Brain microvascular endothelial cell (primary cell): ENCODE measurements around the gene ASPSCR1.

ENCODE experiments used
- DNase-seq: peaks from one replicate; pipeline ENCODE4 v3.0.0-alpha.2; 2020
- H3K27ac ChIP-seq: fragments of 250-450 bp; sonication (Bioruptor Pico); 2 replicates; pipeline ENCODE4 v1.5.1; 2020; ENCODE audit warnings: mild to moderate bottlenecking, moderate library complexity
- H3K27me3 ChIP-seq: fragments of 250-450 bp; sonication (Bioruptor Pico); replicated peaks from 2 replicates; pipeline ENCODE4 v1.5.1; 2020; ENCODE audit warnings: mild to moderate bottlenecking
- H3K36me3 ChIP-seq: fragments of 250-450 bp; sonication (Bioruptor Pico); replicated peaks from 2 replicates; pipeline ENCODE4 v1.5.1; 2020; ENCODE audit warnings: mild to moderate bottlenecking
- H3K4me3 ChIP-seq: 2 replicates; pipeline ENCODE4 v1.5.1; 2011; ENCODE audit warnings: low read depth, mild to moderate bottlenecking, control low read depth, low read length, moderate library complexity
- CTCF ChIP-seq: IDR thresholded peaks from 2 replicates; pipeline ENCODE4 v1.5.1; 2011; ENCODE audit warnings: low read depth, mild to moderate bottlenecking, moderate library complexity, low read length, control low read depth, inconsistent platforms; ENCODE audit errors: missing control alignments
- in situ Hi-C: cut with HindIII; loops from 2 replicates; pipeline ENCODE4 v1.10.0; 2017; ENCODE audit warnings: low sequenced_read_pairs, low pct_ligation_motif_present

The ASPSCR1 gene

GRCh38 chr17:82028966-82029365 is 51.5 kb downstream of the ASPSCR1 start:
- Histone ChIP-seq H3K27ac (no peak overlapping the region), H3K36me3 (no peaks in the 10 kb centered on the region), H3K27me3 (no peaks in the 10 kb centered on the region), H3K4me3 (no peak overlapping the region)
- in situ Hi-C loops = no loop called here
- TF ChIP-seq CTCF = no peak
- no peak for DNase-seq

DNA sequence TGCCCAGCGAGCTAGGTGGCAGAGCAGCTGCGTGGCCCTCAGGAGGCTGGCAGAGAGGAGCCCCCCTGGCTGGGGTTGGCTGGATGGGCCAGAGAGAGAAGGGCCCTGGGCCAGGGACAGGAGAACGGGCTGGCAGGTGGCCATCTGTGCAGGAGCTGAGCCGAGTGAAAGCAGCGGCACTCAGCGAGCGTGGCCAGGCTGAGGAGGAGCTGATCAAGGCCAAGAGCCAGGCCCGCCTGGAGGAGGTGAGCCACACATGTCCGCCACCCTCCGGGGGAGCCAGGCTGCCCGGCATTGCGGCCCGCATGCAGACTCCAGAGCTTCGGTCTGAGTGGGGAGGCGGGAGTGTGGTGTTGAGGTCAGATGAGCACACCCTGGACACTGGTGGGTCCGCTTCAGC is 52.0 kb downstream of the ASPSCR1 start:
- DNase-seq = no peak
- H3K36me3 ChIP-seq = no peaks in the 10 kb centered on the region
- in situ Hi-C loops = no loop called here
- no peak overlapping the region for H3K4me3 ChIP-seq
- no peaks in the 10 kb centered on the region for H3K27me3 ChIP-seq
- H3K27ac ChIP-seq = no peak overlapping the region
- TF ChIP-seq CTCF = no peak

GRCh38 chr17:82029990-82030469 is 52.6 kb downstream of the ASPSCR1 start:
- no peak for DNase-seq
- in situ Hi-C loops = loop anchor here (10.0 kb wide), 1 partner anchor 55 kb away; the partner anchor contains the start of gene ASPSCR1
- no peak overlapping the region for H3K27ac ChIP-seq
- TF ChIP-seq CTCF = no peak
- H3K4me3 ChIP-seq = no peak overlapping the region
- no peaks in the 10 kb centered on the region for H3K27me3 ChIP-seq
- no peaks in the 10 kb centered on the region for H3K36me3 ChIP-seq

GRCh38 chr17:82030470-82031302 is 53.3 kb downstream of the ASPSCR1 start:
- TF ChIP-seq CTCF = peak; percentile 87
- H3K4me3 ChIP-seq = peak overlapping the region; percentile 59
- peak; percentile 64 for DNase-seq
- in situ Hi-C loops = loop anchor here (10.0 kb wide), 1 partner anchor 56 kb away; the partner anchor contains the start of gene ASPSCR1
- H3K27me3 ChIP-seq = no peaks in the 10 kb centered on the region
- no peak overlapping the region for H3K27ac ChIP-seq
- no peaks in the 10 kb centered on the region for H3K36me3 ChIP-seq

DNA sequence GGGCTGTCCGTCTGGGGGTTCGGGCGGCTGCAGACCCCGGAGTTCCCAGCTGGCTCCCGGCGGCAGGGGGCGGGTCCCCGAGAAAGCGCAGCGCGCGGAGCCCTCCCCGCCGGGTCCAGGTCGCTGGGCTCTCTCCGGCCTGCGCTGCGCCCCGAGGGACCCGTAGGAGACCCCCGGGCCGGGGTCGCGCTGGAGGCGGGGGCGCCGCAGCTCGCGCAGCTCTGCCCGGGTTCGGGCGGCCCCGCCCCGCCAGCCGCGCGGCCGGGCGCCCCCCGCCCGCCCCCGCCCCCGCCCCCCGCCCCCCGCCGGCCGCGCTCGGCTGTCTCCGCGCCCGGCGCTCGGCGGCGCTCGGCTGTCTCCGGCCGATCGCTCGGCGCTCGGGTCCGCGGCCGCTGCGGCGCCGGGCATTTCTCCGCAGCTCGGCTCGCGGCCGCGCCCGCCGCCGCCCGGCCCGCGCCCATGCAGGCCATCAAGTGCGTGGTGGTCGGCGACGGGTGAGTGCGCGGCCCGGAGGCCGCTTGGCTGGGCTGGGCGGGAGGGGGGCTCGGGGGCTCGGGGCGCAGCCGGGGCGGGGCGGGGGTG is 54.0 kb downstream of the ASPSCR1 start, which contains the start of gene RAC3:
Gene RAC3 (plus strand): TSS at position 376 of the 582 bp plus-strand sequence. CDS start 84 bp downstream, at position 460.
- Histone ChIP-seq H3K27me3 (no peaks in the 10 kb centered on the region), H3K4me3 (peak within 1 kb of the TSS; percentile 59), H3K27ac (no peak within 1 kb of the TSS), H3K36me3 (no peaks in the 10 kb centered on the region)
- in situ Hi-C loops = loop anchor here (10.0 kb wide), 1 partner anchor 57 kb away; the partner anchor contains the start of gene ASPSCR1
- no peak for DNase-seq
- no peak for TF ChIP-seq CTCF
